GM18858 (cell line): ENCODE results near the gene FBXL7.

ENCODE experiments used
- ATAC-seq: cut with Tn5 transposase; IDR thresholded peaks from one replicate; pipeline ENCODE4 v1.9.1; 2021; ENCODE audit not compliant: unreplicated experiment

The FBXL7 gene

DNA sequence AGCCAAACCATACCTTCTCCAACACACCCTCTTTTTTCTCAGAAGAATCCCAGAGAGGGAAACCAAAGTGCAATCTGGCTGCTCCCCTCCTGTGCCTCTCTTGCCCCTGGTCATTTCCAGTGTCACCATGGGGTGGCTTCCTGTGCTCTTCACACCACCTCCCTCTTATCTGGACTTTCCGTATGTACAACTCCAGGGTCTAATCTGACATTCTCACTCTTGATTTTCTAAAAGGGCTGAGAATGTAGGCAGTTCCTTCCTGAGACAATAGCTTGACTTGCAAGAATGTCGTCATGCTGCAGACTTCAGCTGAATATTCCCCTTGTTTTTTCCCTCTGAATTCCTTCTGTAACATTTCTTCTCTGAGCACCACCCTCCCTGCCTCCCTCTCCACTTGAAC is 110.2 kb downstream of the FBXL7 start:
- no peak for ATAC-seq

DNA sequence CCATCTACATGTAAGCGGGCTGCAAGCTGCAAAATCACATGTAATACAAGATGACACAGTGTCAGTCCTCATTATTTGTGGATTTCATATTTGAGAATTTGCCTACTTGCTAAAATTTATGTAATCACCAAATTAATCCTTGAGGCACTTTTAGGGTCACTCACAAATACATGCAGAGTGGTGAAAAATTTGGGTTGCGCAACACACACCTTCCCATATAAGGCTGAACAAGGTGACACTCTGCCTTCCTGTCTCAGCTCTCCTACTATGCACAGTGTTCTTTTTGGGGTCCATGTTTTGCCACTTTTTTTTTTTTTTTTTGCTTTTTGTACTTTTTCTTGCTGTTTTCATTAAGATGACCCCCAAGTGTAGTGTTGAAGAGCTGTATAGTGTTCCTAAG is 111.0 kb downstream of the FBXL7 start:
- no peak for ATAC-seq

DNA sequence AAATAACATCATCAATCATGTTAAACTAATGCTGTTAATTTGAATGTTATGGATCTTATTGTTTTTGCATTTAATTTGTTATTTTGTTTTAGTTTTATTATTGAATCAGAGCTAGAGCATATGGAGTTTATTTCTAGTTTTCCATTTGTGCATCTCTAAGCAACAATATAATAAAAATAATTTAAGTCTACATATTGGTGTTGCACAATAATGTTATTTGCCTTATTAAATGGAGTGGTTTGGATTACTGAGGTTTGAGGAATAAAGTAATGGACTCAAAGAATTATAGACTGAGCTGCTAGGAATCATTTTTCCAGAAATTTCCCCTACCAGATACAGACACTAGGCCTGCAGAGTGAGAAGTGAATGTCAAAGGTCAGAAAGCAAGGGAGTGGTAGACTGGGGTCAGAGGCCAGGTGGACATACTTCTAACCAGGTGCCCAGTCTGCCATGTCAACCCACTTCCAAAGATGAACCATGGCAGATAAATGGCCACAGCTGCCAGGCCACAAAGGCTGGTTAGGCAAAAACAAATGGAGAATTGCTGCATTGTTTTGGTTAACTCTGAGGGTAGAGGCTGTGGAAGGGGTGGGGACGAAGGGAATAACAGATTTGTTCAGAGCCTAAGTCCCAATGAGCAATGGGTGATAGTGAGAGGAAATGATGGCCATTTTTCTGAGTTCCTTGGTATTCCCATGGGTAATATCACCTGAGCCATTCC is 113.1 kb downstream of the FBXL7 start:
- ATAC-seq = no peak

DNA sequence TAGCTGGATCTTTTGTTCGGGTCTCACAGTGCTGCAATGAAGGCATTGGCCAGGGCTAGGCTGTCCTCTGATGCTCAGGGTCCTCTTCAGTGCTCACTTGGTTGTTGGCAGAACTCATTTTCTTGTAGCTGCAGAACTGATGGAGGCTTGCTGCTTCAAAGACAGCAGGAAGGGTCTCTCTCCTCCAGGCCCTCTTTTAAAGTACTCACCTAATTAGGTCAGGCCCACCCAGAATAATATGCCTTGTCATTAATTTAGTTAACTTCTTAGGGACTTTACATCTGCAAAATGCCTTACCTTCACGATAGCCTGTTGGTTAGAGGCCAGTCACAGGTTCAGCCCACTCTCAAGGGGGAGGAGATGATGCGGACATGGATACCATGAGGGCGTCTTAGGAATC is 114.7 kb downstream of the FBXL7 start:
- no peak for ATAC-seq

DNA sequence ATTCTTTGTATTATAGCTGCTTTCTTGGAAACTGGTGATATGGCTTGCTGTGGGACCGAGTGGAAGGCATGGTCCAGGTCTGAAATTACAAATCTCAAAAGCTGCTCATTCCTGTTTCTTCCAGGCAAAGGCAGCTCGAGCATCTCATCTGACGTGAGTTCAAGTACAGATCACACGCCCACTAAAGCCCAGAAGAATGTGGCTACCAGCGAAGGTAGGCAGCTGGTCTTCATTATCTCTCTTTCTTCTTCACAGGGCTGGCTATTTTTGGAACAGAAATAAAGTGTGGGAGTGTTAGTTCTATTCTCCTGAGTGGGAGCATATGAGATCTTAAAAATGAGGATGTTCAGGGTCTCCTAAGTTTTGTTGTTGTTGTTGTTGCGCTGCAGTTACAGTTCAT is 115.9 kb downstream of the FBXL7 start:
- no peak for ATAC-seq

DNA sequence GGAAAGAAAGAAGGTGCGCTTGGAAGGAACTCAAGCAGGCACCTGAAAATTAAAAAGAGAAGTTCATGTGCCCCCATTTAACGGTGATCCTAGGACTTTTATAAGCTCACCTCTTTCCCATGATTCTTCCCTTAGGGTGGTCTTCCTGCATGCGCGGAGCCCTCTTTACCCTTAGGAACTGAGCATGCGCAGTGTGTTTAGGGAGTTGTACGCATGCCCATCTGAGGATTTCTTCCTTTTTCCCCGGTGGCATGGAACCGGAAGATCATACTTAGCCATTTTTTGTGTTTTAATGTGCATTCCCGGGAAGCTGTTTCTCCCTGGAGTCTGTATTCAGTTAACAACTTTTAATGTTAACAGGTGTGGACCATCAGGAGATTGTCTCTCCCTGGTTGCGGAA is 119.0 kb downstream of the FBXL7 start:
- no peak for ATAC-seq

DNA sequence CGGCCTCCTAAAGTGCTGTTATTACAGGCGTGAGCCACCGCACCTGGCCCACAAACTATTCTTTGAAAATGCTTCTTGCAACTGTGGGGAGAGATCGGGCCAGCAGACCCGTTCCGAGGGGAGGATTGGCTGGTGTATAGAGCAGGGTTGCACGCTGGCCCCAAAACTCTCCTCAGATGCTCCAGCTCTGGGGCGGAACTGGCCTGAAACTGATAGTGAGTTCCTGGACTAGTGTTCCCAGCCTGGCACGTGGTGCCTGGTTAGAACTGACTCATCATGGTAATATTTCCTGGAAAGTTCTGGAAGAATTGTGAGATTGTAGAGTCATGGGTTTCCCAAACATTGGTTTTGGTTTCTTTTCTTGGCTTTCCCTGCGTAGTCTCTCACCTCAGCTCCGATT is 120.5 kb downstream of the FBXL7 start:
- no peak for ATAC-seq

DNA sequence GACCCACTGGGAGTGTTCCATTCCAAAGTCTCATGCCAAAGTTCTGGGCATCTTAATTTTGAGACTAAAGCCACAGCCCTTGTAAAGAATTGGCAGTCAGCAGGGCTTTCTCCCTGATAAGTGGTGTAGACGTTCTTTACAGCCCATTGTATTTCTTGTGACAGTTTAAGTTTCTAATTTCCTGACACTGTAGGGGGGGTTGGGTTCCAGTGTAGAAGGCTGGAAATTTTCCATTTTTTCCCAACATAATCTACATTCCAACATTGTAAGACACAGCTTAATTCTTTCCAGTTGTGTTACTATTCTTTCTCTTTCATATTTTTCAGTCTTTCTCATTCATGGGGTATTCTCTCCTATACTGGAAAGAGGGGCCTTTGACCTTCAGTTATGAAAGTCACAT is 121.1 kb downstream of the FBXL7 start:
- no peak for ATAC-seq

DNA sequence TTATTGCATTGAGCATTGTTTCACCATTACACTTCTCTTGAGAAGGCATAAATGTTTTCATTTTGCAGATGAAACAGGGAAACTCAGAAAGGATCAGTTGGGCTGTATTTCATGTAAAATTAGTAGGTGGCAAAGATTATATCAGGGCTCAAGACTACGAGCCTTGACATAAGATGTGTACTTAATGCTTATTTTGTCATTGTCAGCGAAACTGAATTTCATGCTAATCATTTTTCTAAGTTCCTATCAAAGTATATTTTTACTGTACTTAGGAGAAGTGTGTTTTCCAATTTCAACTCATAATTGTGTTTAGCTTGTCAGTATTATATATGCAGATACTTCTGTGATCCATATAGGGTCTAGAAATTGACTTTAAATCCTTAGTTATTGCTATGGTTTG is 123.8 kb downstream of the FBXL7 start:
- no peak for ATAC-seq

DNA sequence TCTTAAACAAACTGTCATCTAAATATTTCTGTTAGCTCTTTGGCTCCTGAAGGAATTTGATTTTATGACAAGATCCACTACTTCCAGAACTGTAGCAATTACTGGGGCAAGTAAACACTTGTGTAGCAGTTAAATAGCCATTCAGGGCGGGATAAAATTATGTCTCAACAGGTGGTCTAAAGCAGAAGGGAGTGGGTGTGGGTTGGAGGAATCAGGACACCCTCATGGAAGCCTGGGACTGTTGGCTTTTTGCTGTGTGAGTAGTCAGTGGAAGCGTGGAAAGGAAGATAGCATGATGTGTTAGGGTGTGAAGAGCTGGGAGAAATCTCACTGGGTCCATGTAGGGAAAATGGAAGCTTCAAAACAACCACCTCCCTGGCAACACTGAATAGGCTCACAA is 127.1 kb downstream of the FBXL7 start:
- ATAC-seq = no peak

DNA sequence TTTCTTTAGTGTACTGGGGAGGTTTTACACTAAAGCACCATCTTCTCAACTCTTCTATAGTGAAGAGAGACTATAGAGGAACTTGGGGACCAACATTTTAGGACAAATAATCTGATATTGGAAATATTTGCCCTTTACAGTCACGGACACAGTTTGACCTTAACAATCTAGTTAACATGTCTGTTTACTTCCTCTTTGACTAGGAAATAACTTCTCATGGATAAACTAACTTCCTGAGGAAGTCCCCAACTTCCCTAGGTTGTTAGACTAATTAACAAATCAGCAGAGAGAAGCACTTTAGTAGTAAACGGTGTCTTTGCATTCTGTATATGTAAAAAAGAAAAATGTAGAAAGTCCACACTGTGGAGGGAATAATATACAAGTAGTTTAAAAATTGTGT is 127.7 kb downstream of the FBXL7 start:
- ATAC-seq = no peak

DNA sequence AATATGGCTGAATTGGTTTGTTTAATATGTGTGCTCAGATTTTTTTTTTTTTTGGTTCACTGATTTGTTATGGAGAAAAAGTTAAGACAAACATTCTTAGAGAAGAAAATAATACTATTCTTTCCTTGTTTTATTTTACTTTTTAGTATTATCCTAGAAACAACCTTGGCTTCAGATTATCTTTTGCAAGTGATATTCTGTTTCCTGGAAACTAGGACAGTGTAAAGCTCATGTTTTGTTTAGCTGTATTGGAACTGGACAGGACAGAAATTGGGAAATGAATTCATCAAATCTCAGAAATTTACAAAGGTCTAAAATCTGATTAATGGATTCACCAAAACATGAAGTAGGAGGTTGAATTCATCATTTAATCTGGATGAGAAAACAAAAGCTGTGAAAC is 130.5 kb downstream of the FBXL7 start:
- no peak for ATAC-seq

DNA sequence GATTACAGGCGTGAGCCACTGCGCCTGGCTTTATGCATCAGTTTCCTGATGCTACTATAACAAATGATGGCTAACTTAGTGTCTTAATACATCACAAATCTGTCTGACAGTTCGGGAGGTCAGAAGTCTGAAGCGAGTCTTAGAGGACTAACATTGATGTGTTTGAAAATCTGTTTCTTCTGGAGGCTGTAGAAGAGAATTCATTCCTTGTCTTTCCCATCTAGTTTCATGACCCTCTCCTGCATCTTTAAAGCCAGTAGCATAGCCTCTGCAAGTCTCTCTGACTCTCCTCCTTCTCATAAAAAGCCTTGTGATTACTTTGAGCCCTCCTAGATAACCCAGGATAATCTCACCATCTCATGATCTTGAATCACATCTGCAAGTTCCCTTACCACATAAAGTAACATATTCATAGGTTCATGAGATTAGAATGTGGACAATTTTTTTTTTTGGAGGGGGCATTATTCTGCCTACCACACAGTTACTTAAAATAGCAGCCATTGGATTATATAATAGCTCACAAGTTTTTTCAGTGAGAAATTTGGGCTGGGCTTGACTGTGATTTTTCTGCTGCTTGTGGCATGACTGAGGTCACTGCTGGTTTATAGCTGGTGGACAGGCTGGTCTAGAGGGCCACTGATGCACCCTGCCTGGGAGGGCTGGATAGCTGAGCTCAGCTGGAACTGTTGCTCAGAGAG is 134.8 kb downstream of the FBXL7 start:
- ATAC-seq = no peak

DNA sequence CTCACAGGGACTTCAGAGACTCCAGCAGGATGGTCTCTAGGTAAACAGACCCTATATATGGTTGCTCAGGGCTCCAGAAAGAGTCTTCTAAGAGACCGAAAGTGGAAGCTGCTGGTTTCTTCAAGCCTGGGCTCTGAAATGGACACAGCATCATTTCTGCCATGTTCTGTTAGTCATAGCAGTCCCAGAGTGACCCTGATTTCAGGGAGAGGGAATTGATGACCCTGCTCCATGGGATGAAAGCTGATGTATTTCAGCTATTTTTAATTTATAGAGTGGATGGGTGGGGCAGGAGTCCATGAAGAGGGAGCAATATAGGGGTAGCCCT is 135.3 kb downstream of the FBXL7 start:
- ATAC-seq = no peak

DNA sequence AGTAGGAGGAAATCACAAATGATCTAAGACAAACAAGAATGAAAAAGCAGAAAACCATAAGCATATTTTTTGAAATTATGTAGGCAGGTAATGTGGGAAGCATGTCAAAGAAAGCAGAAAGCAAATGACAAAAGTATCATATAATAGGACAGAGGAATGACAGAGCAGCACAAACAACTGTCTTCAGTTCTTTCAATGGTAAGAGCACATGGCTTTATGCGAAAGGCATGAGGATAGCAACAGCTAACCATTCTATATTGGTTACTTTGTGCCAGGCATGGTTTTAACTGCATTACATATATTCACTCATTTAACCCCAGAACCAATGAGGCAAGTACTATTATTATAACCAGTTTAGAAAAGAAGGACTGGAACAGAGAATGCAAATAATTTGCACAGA is 137.4 kb downstream of the FBXL7 start:
- no peak for ATAC-seq

DNA sequence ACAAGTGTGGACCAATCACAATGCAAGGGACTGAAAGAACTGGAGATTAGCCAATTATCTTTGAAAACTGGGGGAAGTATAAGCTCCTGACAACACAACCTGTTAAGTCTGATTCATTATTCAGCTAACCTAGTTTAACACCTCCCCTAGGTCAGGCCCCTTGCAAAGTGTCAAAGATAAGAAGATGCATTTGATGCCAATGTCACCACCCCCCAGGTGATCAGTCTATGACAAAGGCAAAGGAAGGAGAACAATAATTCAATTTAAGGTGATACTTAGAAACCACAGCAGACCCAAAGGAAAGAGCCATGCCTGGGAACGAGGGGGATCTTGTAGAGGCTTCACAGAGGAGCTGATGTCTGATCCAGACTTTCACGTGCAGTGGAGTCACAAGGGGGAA is 137.9 kb downstream of the FBXL7 start:
- ATAC-seq = no peak

DNA sequence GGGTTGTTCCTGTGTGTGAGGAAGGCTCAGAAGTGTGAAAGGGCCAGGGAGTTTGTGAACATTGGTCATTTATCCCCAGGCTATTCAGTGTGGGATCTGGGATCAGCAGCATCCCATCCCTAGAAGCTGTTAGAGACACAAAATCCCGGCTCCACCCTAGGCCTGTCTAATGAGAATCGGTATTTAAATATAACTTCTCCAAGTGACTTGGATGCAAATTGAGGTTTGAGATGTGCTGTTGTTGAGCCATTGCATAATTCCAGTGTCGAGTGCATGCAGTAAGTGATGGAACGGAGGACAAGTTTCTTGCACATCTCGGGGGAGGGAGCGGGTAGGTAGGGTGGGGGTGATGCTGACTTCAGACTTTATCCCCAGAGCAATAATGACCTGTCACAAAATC is 138.3 kb downstream of the FBXL7 start:
- ATAC-seq = no peak

DNA sequence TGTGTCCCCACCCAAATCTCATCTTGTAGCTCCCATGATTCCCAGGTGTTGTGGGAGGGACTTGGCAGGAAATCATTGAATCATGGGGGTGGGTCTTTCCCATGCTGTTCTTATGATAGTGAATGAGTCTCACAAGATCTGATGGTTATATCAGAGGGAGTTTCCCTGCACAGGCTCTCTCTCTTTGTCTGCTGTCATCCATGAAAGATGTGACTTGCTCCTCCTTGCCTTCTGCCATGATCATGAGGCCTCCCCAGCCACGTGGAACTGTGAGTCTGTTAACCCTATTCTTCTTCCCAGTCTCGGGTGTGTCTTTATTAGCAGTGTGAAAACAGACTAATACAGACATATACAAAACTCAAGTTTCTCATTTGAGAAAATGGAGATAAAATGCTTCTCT is 139.3 kb downstream of the FBXL7 start:
- no peak for ATAC-seq

DNA sequence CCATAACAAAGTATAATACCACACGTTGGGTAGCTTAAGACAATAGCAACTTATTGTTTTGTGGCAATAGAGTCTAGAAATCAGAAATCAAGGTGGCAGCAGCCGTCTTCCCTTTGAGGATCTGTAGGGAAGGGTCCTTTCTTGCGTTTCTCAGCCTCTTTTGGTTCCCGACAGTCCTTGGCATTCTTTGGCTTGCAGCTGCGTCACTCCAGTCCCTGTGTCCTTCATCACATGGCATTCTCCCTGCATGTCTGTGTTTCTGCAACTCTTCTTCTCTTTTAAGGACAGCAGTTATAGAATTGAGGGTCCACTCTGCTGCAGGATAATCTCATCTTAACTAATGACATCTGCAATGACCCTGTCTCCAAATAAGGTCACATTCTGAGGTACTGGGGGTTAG is 140.1 kb downstream of the FBXL7 start:
- no peak for ATAC-seq

DNA sequence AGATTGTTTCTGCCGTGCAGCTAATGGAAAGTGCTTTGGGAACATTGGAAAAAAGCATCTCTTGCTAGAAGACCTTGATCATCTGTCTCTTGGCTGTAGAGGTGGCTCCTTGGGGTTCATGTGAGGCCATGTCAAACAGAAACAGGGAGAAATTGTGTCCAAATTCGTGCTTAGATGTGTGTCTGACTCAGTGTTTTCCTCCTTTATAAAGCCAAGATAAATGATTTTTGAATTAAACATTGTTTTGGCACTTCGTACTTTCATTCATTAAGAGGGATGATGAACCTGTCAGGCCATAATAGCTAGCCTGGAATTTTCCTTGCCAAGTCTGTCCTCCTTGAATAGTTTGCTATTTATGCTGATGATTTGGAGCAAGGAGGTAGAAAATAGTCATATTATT is 143.8 kb downstream of the FBXL7 start:
- ATAC-seq = no peak

DNA sequence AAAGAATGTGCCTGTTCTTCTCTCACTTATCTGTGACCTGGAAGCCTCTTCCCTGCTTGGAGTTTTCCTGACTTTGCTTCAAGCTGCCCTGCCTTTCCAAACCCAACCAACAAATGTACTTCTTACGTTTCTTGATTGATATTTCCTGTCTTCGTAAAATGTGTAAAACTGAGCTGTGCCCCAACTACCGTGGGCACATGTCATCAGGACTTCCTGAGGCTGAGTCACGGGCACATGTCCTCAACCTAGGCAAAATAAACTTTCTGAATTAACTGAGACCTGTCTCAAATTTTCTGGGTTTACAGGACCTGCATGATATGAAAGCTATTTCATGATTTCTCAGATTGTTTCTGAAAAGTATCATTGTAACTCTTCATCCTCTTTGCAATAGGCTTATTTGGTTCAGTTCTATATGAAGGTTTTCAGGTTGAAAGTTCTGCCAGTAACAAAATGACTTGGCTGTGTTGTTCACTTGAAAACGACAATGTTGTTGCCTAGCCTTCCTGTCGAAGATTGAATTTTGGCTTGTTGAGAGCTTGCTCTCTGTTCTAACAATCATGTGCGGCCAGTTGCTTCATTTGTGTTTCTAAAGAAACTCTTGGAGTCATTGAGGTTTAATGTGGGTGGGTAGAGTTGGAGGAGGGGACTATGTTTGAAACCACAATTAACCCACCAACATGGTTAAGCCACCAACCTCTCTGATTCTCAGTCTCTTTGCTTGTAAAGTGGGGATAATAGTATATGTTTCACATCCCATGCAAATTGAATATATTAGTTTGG is 145.6 kb downstream of the FBXL7 start:
- ATAC-seq = no peak

DNA sequence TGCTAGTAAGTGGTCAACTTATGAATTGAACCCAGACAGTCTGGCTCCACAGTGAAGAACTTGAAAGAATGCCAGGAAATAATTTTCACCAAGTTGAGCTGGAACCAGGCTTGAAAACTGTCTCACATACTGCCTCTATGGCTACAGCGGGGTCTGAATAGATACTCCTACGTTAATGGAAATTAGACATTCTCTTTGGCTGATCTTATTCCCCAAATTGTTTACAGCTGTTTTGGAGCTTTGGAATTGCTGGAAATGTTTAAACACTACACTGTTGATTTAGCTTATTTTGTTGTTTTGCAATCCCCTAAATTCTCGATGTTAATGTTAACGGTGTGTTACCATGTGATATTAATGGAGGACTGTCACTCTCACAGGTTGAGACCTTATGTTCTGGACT is 146.4 kb downstream of the FBXL7 start:
- ATAC-seq = no peak
